ENCODE results near the gene MICB.

- no peak for TF ChIP-seq EZH2 (IDR thresholded peaks at IDR 0.05; ENCODE audit: borderline replicate concordance, insufficient read depth, low read depth, low read length, poor library complexity, severe bottlenecking)
- TF ChIP-seq CTCF (IDR thresholded peaks at IDR 0.05), result no peak
These were observed 62.2 kb downstream of the MICB start for GRCh38 chr6:31559958-31560696.
